ENCODE results near the gene PIGC. TPM values are rescaled to one million over a fixed set of nuclear protein-coding genes. Genes with fewer than 3 reads are reported as not detected.

Gene PIGC
- total RNA-seq, 4 donors from 2014 or later: 9.6 to 13.7 (median 12.8) TPM

- DNase-seq (no peak), ATAC-seq (no peak)
- Histone ChIP-seq H3K36me3 (no peaks in the 10 kb centered on the region), H3K4me1 (peaks cover 0 to 6% of the 10 kb centered on the region in 2 donors), H3K4me3 (no peak overlapping the region), H3K9me3 (no peaks in the 10 kb centered on the region), H3K27ac (no peak overlapping the region), H3K27me3 (no peaks in the 10 kb centered on the region)
- in situ Hi-C loops (cut with MboI; ENCODE audit: low sequenced_read_pairs in 4 of 4) (no loop called here), intact Hi-C loops (cut with DNase I; ENCODE audit: low total_unique reads) (no loop called here)
- TF ChIP-seq CTCF (IDR thresholded peaks at IDR 0.05 in 4 of 5, conservative IDR thresholded peaks at IDR 0.05 in 1 of 5) (no peak), POLR2A (IDR thresholded peaks at IDR 0.05) (no peak)
Observed at GRCh38 chr1:172476218-172476811, 32.4 kb upstream of the PIGC start.

- in situ Hi-C loops (cut with MboI; ENCODE audit: low sequenced_read_pairs in 4 of 4) (loop anchor here in 1 of 4 donors (25.0 kb wide), 1 partner anchor 238 kb away; no protein-coding TSS in a partner anchor), intact Hi-C loops (cut with DNase I; ENCODE audit: low total_unique reads) (no loop called here)
- H3K9me3 ChIP-seq: no peaks in the 10 kb centered on the region
- ATAC-seq: no peak
- TF ChIP-seq POLR2A (IDR thresholded peaks at IDR 0.05) (no peak), CTCF (IDR thresholded peaks at IDR 0.05 in 4 of 5, conservative IDR thresholded peaks at IDR 0.05 in 1 of 5) (no peak)
- no peak overlapping the region for H3K4me3 ChIP-seq
- H3K27ac ChIP-seq: no peak overlapping the region
- no peaks in the 10 kb centered on the region for H3K4me1 ChIP-seq
- no peaks in the 10 kb centered on the region for H3K36me3 ChIP-seq
- no peak for DNase-seq
- no peaks in the 10 kb centered on the region for H3K27me3 ChIP-seq
Observed at GRCh38 chr1:172473842-172474241, 30.0 kb upstream of the PIGC start.

- Histone ChIP-seq H3K36me3 (no peaks in the 10 kb centered on the region), H3K27ac (no peak overlapping the region), H3K9me3 (no peaks in the 10 kb centered on the region), H3K27me3 (no peaks in the 10 kb centered on the region), H3K4me3 (no peak overlapping the region), H3K4me1 (no peaks in the 10 kb centered on the region)
- DNase-seq (no peak), ATAC-seq (no peak)
- TF ChIP-seq POLR2A (IDR thresholded peaks at IDR 0.05): no peak
- no peak for TF ChIP-seq CTCF (IDR thresholded peaks at IDR 0.05 in 4 of 5, conservative IDR thresholded peaks at IDR 0.05 in 1 of 5)
- in situ Hi-C loops (cut with MboI; ENCODE audit: low sequenced_read_pairs in 4 of 4): loop anchor here in 1 of 4 donors (25.0 kb wide), 1 partner anchor 239 kb away; no protein-coding TSS in a partner anchor
- intact Hi-C loops (cut with DNase I; ENCODE audit: low total_unique reads): no loop called here
Observed at GRCh38 chr1:172473302-172473701, 29.4 kb upstream of the PIGC start.

- Histone ChIP-seq H3K27ac (no peak overlapping the region), H3K4me1 (no peaks in the 10 kb centered on the region), H3K27me3 (no peaks in the 10 kb centered on the region), H3K36me3 (no peaks in the 10 kb centered on the region), H3K9me3 (no peaks in the 10 kb centered on the region), H3K4me3 (no peak overlapping the region)
- DNase-seq: no peak
- TF ChIP-seq POLR2A (IDR thresholded peaks at IDR 0.05) (no peak), CTCF (IDR thresholded peaks at IDR 0.05 in 4 of 5, conservative IDR thresholded peaks at IDR 0.05 in 1 of 5) (no peak)
- ATAC-seq: no peak
- intact Hi-C loops (cut with DNase I; ENCODE audit: low total_unique reads): no loop called here
- in situ Hi-C loops (cut with MboI; ENCODE audit: low sequenced_read_pairs in 4 of 4): loop anchor here in 1 of 4 donors (25.0 kb wide), 1 partner anchor 240 kb away; no protein-coding TSS in a partner anchor
Observed at GRCh38 chr1:172472495-172472894, 28.6 kb upstream of the PIGC start.
